Gastrocnemius medialis (tissue), 4 donors: ENCODE results near the gene CDH18.

Experiments used
- CTCF ChIP-seq, 5 experiments: fragments of 450-650 bp in 3 of 5; fragments of 200-600 bp in 2 of 5; sonication (generic) in 2 of 5; IDR thresholded peaks in 4 of 5; conservative IDR thresholded peaks in 1 of 5; 1 replicate in 4 of 5; 2 replicates in 1 of 5; pipeline ENCODE4 v1.5.1; 2016 to 2019; ENCODE audit warnings: antibody characterized with exemption in 5 of 5, mild to moderate bottlenecking in 3 of 5, moderate library complexity in 3 of 5
- POLR2A ChIP-seq, 2 donors: fragments of 450-650 bp; IDR thresholded peaks; one replicate each; pipeline ENCODE4 v1.6.1; 2017; ENCODE audit warnings: antibody characterized with exemption in 2 of 2, mild to moderate bottlenecking in 2 of 2, moderate library complexity in 2 of 2

GRCh38 chr5:20017021-20017420 is 29.0 kb upstream of the CDH18 start:
- TF ChIP-seq CTCF (IDR thresholded peaks at IDR 0.05 in 4 of 5, conservative IDR thresholded peaks at IDR 0.05 in 1 of 5) (no peak), POLR2A (IDR thresholded peaks at IDR 0.05) (no peak)
